Bronchial epithelial cell (primary cell): ENCODE measurements around the gene RINL. TPM values are rescaled to one million over a fixed set of nuclear protein-coding genes. Genes with fewer than 3 reads are reported as not detected.

Experiments used
- DNase-seq: peaks from one replicate; pipeline ENCODE4 v3.0.0-alpha.2; 2010; ENCODE audit warnings: low read depth
- FAIRE-seq: peaks from 2 replicates; lab custom pipeline; 2011; peaks lifted over from hg19 to GRCh38; lab: Jason Lieb, UNC
- H3K27me3 ChIP-seq: 2 replicates; pipeline ENCODE4 v1.5.1; 2011; ENCODE audit warnings: low read length; ENCODE audit not compliant: control insufficient read depth, insufficient read depth
- H3K36me3 ChIP-seq: 2 replicates; pipeline ENCODE4 v1.5.1; 2011; ENCODE audit warnings: low read length; ENCODE audit not compliant: control insufficient read depth, insufficient read depth
- H3K4me3 ChIP-seq: 2 replicates; pipeline ENCODE4 v1.5.1; 2011; ENCODE audit warnings: mild to moderate bottlenecking, low read depth, low read length, control low read depth
- total RNA-seq: library from RNA; depleted of rRNA; stranded (reverse); fragments of >200 nt; gene quantifications from 2 replicates; pipeline ENCODE4 v1.2.1, GENCODE V29; 2014
- TF ChIP-seq, protein P1 (sequence below): IDR thresholded peaks from 2 replicates; pipeline ENCODE4 v1.5.1; 2011; ENCODE audit warnings: mild to moderate bottlenecking, moderate library complexity, low read length, control low read depth, inconsistent platforms; ENCODE audit not compliant: insufficient read depth, severe bottlenecking

RINL gene
- total RNA-seq, 1 donor from 2014 or later: 8.7 TPM

DNA sequence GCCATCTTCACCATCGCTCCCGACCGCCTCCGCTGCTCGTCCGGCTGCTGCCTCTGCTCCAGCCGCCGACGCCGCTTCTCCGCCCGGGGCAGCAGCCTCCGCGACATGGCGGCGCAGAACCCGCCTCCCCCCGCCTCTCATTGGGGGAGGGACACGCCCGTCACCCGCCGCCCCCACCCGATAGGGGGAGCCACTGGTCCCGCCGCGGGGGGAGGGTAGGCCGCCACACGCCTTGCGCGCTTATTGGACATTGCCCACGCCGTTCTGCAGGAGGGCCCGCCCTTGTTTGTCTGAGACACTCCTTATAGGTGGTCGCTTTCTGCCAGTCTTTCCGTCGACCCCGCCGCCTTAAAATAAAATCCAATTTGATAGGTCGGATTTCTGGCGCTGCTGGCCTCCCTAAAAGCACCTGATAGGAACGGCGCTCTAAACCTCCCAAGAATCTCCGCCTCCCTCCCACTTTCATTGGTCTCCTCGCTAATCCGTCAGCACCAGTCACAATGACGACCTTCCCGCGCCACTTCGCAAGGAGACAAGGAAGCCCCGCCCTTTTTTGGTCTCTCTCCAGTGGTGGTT, 28.1 kb downstream of the RINL start, which contains the start of gene HNRNPL:
HNRNPL (minus strand) TSS at position 127 of the 576 bp plus-strand sequence; CDS start at position 107, 20 bp downstream.
- peaks cover 23% of the 10 kb centered on the region for H3K36me3 ChIP-seq
- TF ChIP-seq, protein P1, sequence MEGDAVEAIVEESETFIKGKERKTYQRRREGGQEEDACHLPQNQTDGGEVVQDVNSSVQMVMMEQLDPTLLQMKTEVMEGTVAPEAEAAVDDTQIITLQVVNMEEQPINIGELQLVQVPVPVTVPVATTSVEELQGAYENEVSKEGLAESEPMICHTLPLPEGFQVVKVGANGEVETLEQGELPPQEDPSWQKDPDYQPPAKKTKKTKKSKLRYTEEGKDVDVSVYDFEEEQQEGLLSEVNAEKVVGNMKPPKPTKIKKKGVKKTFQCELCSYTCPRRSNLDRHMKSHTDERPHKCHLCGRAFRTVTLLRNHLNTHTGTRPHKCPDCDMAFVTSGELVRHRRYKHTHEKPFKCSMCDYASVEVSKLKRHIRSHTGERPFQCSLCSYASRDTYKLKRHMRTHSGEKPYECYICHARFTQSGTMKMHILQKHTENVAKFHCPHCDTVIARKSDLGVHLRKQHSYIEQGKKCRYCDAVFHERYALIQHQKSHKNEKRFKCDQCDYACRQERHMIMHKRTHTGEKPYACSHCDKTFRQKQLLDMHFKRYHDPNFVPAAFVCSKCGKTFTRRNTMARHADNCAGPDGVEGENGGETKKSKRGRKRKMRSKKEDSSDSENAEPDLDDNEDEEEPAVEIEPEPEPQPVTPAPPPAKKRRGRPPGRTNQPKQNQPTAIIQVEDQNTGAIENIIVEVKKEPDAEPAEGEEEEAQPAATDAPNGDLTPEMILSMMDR: peak; percentile 60
- no peaks in the 10 kb centered on the region for H3K27me3 ChIP-seq
- FAIRE-seq: no peak
- peak within 1 kb of the TSS; percentile 70 for H3K4me3 ChIP-seq
- DNase-seq: no peak

DNA sequence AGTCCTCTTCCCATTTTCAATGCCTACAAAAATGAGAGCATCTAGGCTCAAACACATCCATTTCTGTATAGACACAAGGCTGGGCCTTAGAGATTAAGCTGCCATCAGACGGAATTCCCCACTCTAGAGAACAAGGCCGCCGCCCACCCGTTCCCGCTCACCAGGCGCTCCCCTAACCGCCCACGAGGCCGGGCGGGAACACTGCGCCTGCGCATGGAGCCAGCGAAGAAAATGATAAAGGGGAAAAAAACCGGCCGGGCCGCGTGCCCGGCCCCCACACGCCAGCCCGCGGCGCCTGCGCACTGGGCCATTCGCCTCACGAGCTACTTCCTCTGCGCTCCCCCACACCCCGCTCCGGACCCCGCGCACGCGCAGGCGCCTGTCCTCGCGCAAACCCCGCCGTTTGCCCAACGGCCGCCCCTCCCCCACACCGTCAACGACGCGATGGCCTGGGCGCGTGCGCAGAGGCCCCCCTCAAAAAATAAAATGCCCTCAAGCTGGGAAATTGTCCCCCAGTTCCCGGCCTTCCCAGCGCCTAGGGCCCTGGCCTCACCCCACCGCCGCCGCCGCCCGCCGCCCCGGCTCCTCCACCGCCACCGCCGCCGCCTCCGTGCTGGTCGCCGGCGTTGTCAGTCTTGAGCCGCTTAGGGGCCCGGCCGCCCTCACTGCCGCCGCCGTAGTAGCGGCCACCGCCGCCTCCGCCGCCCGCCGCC, 28.8 kb downstream of the RINL start:
- no peak for FAIRE-seq
- TF ChIP-seq, protein P1: no peak
- H3K36me3 ChIP-seq: peaks cover 25% of the 10 kb centered on the region
- peak overlapping the region; percentile 44 for H3K4me3 ChIP-seq
- no peaks in the 10 kb centered on the region for H3K27me3 ChIP-seq
- peak; percentile 81 for DNase-seq

DNA sequence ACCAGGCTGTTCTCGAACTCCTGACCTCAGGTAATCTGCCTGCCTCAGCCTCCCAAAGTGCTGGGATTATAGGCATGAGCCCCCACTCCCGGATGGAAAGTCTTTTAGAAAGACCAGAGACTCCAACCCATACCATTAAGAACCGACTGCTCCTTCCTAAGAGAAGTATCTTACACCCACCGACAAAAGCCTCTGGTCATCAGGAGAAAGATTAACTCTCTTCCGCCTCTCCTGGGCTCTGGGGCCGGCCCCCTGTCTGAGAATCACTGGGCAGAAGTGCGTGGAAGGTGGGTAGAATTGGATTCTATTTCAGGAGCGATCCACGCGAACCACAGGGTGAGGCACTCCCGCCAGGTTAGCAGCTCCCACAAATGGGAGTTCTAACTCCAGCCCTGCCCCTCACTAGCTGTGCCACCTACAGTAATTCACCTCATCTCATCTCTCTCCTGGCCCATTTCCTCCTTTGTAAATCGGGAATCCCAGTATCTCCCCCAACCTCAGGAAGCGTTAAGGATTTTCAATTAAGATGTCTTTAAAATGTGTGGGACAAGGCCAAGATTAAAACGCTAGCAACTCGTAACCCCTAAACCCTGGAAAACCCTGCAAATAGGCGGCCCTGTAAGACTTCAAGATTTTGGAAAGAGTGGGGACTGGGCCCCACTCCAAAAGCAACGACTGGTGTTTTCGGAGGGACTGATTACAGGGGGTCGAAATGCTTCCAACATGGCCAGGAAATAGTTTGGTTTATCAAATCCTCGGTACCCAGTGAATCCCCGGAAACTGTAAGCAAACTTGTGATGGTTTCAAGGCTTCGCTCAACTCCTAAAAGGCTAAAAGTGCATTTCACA, 29.6 kb downstream of the RINL start:
- Histone ChIP-seq H3K36me3 (peaks cover 33% of the 10 kb centered on the region), H3K27me3 (no peaks in the 10 kb centered on the region), H3K4me3 (peak overlapping the region; percentile 44)
- TF ChIP-seq, protein P1: no peak
- no peak for DNase-seq
- FAIRE-seq: no peak

DNA sequence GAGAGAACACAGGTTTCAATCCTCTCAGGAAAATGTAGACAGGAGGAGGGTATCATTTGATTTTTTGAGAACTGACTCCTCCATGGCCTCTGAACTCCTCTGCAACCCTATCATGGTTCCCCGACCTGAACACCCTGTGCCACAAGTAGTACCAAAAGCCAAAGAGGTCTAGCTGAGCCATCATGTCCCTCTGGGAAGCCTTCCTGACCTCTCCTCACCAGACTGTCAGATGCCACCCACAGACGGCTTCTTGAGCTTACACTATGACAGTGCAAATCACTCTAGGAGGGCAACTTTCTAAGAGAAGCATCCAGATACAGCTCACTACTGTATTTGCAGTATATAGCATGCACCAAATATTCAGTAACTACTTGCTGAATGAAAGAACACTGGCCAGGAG, 32.0 kb downstream of the RINL start:
- TF ChIP-seq, protein P1: no peak
- Histone ChIP-seq H3K27me3 (no peaks in the 10 kb centered on the region), H3K36me3 (peaks cover 49% of the 10 kb centered on the region), H3K4me3 (no peak overlapping the region)
- DNase-seq (no peak), FAIRE-seq (no peak)

DNA sequence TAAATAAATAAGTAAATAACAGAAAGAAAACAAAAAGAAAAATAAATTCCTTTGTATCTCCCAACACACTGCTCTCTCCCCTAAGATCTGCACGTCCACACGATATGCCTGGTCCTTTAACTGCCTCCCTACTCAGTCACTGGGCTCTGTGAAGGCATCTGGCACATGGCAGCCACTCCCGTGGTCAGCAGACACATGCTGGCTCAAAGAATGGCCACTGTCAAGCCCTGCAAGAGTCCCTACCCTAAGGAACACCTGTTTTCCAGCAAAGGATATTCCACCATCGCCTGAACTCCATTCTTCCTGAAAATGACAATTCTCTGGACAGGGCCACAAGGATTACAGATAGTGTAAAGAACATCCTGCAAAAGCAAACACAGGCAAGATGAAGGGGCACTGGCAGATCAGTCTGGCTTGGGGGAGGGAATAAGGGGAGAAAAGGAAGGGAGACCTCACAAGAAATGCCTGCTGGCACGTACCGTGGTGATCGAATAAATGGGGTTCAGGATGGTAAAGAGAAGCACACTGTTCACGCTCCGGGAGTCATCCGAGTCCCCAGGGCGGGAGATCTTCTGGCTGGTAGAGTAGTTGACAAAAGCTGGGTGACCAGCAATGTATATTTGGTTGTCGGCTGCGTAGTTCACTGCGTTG, 32.6 kb downstream of the RINL start:
- no peak overlapping the region for H3K4me3 ChIP-seq
- H3K36me3 ChIP-seq: peaks cover 49% of the 10 kb centered on the region
- H3K27me3 ChIP-seq: no peaks in the 10 kb centered on the region
- FAIRE-seq (no peak), DNase-seq (no peak)
- TF ChIP-seq, protein P1: no peak
